KMS-11 (cell line): ENCODE results near the gene CHMP6.

Experiments
- H2AFZ ChIP-seq: fragments of 200-600 bp; sonication (generic); 2 replicates; pipeline ENCODE4 v1.6.1; 2016; ENCODE audit warnings: antibody characterized with exemption, mixed run types, low read depth
- H3K27ac ChIP-seq: fragments of 200-600 bp; sonication (generic); 2 replicates; pipeline ENCODE4 v1.6.1; 2016; ENCODE audit warnings: mild to moderate bottlenecking, mixed run types
- H3K27me3 ChIP-seq: fragments of 200-600 bp; sonication (generic); 2 replicates; pipeline ENCODE4 v1.6.1; 2017; ENCODE audit warnings: mild to moderate bottlenecking, low read depth, mixed run types, moderate library complexity; ENCODE audit not compliant: insufficient read depth
- H3K36me3 ChIP-seq: fragments of 200-600 bp; sonication (generic); 2 replicates; pipeline ENCODE4 v1.6.1; 2017; ENCODE audit warnings: mild to moderate bottlenecking, mixed run types; ENCODE audit not compliant: insufficient read depth
- H3K4me1 ChIP-seq: fragments of 200-600 bp; sonication (generic); 2 replicates; pipeline ENCODE4 v1.6.1; 2016; ENCODE audit warnings: mild to moderate bottlenecking, low read depth, mixed run types; ENCODE audit not compliant: poor library complexity, severe bottlenecking
- H3K4me2 ChIP-seq: fragments of 200-600 bp; sonication (generic); 2 replicates; pipeline ENCODE4 v1.7.0; 2016; ENCODE audit warnings: mild to moderate bottlenecking, mixed run types
- H3K4me3 ChIP-seq: fragments of 200-600 bp; sonication (generic); IDR thresholded peaks from 2 replicates; pipeline ENCODE4 v1.6.1; 2017; ENCODE audit warnings: low read depth, low read length, mixed read lengths; ENCODE audit not compliant: insufficient read depth
- H3K79me2 ChIP-seq: fragments of 200-600 bp; sonication (generic); 2 replicates; pipeline ENCODE4 v1.6.1; 2016; ENCODE audit warnings: low read depth, mixed run types; ENCODE audit not compliant: insufficient read depth
- H3K9ac ChIP-seq: fragments of 200-600 bp; sonication (generic); 2 replicates; pipeline ENCODE4 v1.6.1; 2016; ENCODE audit warnings: mild to moderate bottlenecking, mixed run types
- H4K20me1 ChIP-seq: fragments of 200-600 bp; sonication (generic); 2 replicates; pipeline ENCODE4 v1.6.1; 2016; ENCODE audit warnings: mild to moderate bottlenecking, mixed run types; ENCODE audit not compliant: insufficient read depth
- CTCF ChIP-seq: fragments of 200-600 bp; sonication (generic); conservative IDR thresholded peaks from 2 replicates; pipeline ENCODE4 v1.6.1; 2017; ENCODE audit warnings: low read depth, mild to moderate bottlenecking, antibody characterized with exemption, low read length, moderate library complexity, mixed read lengths

Gene CHMP6

GRCh38 chr17:80964544-80964856 is 27.1 kb upstream of the CHMP6 start:
- no peaks in the 10 kb centered on the region for H3K79me2 ChIP-seq
- no peak for TF ChIP-seq CTCF
- no peak overlapping the region for H3K4me2 ChIP-seq
- no peak overlapping the region for H3K4me3 ChIP-seq
- H4K20me1 ChIP-seq: no peaks in the 10 kb centered on the region
- H3K27ac ChIP-seq: no peak overlapping the region
- no peaks in the 10 kb centered on the region for H3K4me1 ChIP-seq
- no peaks in the 10 kb centered on the region for H3K36me3 ChIP-seq
- H3K27me3 ChIP-seq: no peaks in the 10 kb centered on the region
- H2AFZ ChIP-seq: no peak overlapping the region
- H3K9ac ChIP-seq: no peak overlapping the region

GRCh38 chr17:80964859-80965580 is 26.6 kb upstream of the CHMP6 start:
- Histone ChIP-seq H2AFZ (no peak overlapping the region), H3K9ac (no peak overlapping the region), H3K27ac (no peak overlapping the region), H3K27me3 (no peaks in the 10 kb centered on the region), H3K4me2 (no peak overlapping the region), H3K4me1 (peaks cover 4% of the 10 kb centered on the region), H3K79me2 (no peaks in the 10 kb centered on the region), H4K20me1 (no peaks in the 10 kb centered on the region), H3K36me3 (no peaks in the 10 kb centered on the region), H3K4me3 (no peak overlapping the region)
- no peak for TF ChIP-seq CTCF

GRCh38 chr17:80965606-80966005 is 26.0 kb upstream of the CHMP6 start:
- Histone ChIP-seq H4K20me1 (no peaks in the 10 kb centered on the region), H2AFZ (no peak overlapping the region), H3K79me2 (no peaks in the 10 kb centered on the region), H3K27me3 (no peaks in the 10 kb centered on the region), H3K36me3 (no peaks in the 10 kb centered on the region), H3K27ac (no peak overlapping the region), H3K9ac (no peak overlapping the region), H3K4me1 (peaks cover 9% of the 10 kb centered on the region), H3K4me2 (no peak overlapping the region), H3K4me3 (no peak overlapping the region)
- TF ChIP-seq CTCF: no peak

- no peak overlapping the region for H3K4me2 ChIP-seq
- no peaks in the 10 kb centered on the region for H3K79me2 ChIP-seq
- H2AFZ ChIP-seq: no peak overlapping the region
- no peaks in the 10 kb centered on the region for H3K27me3 ChIP-seq
- no peak overlapping the region for H3K27ac ChIP-seq
- no peaks in the 10 kb centered on the region for H3K36me3 ChIP-seq
- no peak for TF ChIP-seq CTCF
- H3K9ac ChIP-seq: no peak overlapping the region
- peaks cover 11% of the 10 kb centered on the region for H3K4me1 ChIP-seq
- H3K4me3 ChIP-seq: no peak overlapping the region
- no peaks in the 10 kb centered on the region for H4K20me1 ChIP-seq
Observed at GRCh38 chr17:80967404-80967872, 24.2 kb upstream of the CHMP6 start.
